ENCODE data around the gene ITPRIP. TPM values are rescaled to one million over a fixed set of nuclear protein-coding genes. Genes with fewer than 3 reads are reported as not detected.

ITPRIP gene
- total and polyA plus RNA-seq, 2 of the 8 experiments (the other 6 are each of a cell fraction or from before 2014, with no cell fraction given), result 15.3 to 16.9 TPM

- H2BK15ac ChIP-seq (ENCODE audit: low read length), result no peak within 1 kb of the TSS
- peaks cover 0 to 2% of the 10 kb centered on the region in 2 experiments for H4K20me1 ChIP-seq (replicated peaks in 1 of 2; ENCODE audit: control insufficient read depth in 1 of 2, insufficient read depth in 2 of 2, low read length in 2 of 2)
- H3K23me2 ChIP-seq (ENCODE audit: low read depth, low read length), result no peaks in the 10 kb centered on the region
- 7% methylated on average over 44 of the region's 59 CpGs; no CpG with 5 or more reads in 1 of the 2 experiments for WGBS, 2 experiments (ENCODE audit: extremely low coverage in 1 of 2, insufficient coverage in 1 of 2, insufficient read length in 1 of 2, insufficient replicate concordance in 2 of 2, low coverage in 1 of 2, low lambda C conversion rate in 2 of 2, missing lambda C conversion rate in 1 of 2)
- no peak within 1 kb of the TSS for H2BK120ac ChIP-seq (replicated peaks; ENCODE audit: low read depth, low read length)
- ChIA-PET POLR2A (ENCODE audit: partially characterized antibody) (interaction anchor here (0.6 to 6.5 kb wide), 13 partner anchors 8 to 361 kb away, joined by 3 to 81 read pairs (median 3); partner anchors contain the start of genes GSTO1 and SFR1), CTCF (ENCODE audit: partially characterized antibody) (interaction anchor here (0.5 to 1.5 kb wide), 8 partner anchors 14 to 394 kb away, joined by 3 to 6 read pairs (median 3); partner anchors contain the start of gene GSTO1)
- peak within 1 kb of the TSS; percentile 64 to 74 for H3K4me2 ChIP-seq (ENCODE audit: insufficient read depth in 1 of 2, low read depth in 2 of 2, low read length in 2 of 2)
- H2BK20ac ChIP-seq (ENCODE audit: low read length), result no peak within 1 kb of the TSS
- H4K8ac ChIP-seq (ENCODE audit: extremely low read depth, insufficient read depth, low read length), result peak within 1 kb of the TSS; percentile 93; the same call in 1 of the 2 replicates
- peaks cover 0 to 4% (median 2%) of the 10 kb centered on the region in 4 experiments; a peak in 2 of 7 replicates for H3K4me1 ChIP-seq (replicated peaks in 1 of 4; ENCODE audit: control insufficient read depth in 3 of 4, insufficient read depth in 4 of 4, low read length in 3 of 4)
- H3K27me3 ChIP-seq (replicated peaks in 1 of 4; ENCODE audit: control insufficient read depth in 3 of 4, extremely low read depth in 1 of 4, insufficient read depth in 3 of 4, low read length in 3 of 4), result no peaks in the 10 kb centered on the region
- H3K36me3 ChIP-seq (ENCODE audit: control insufficient read depth in 2 of 4, insufficient read depth in 4 of 4, low read length in 3 of 4), result peaks cover 0 to 22% (median 0%) of the 10 kb centered on the region in 4 experiments; a peak in 3 of 8 replicates
- H2AK5ac ChIP-seq (ENCODE audit: low read depth, low read length), result no peak within 1 kb of the TSS
- H2AFZ ChIP-seq (ENCODE audit: low read length), result 0 out of 2 replicates have a peak within 1 kb of the TSS, but pooled peaks have one; percentile 23
- peaks cover 2% of the 10 kb centered on the region; the same call in 1 of the 2 replicates for H3K79me1 ChIP-seq (ENCODE audit: low read depth, low read length)
- H2BK5ac ChIP-seq (ENCODE audit: low read depth, low read length), result peak within 1 kb of the TSS; percentile 46
- peak within 1 kb of the TSS; percentile 91 to 98 (median 96) for H3K4me3 ChIP-seq (ENCODE audit: extremely low read depth in 1 of 4, insufficient read depth in 2 of 4, low read depth in 3 of 4, low read length in 4 of 4)
- H4K5ac ChIP-seq (ENCODE audit: insufficient read length, low read depth, low read length), result peak within 1 kb of the TSS; percentile 47
- no peak within 1 kb of the TSS for H3K14ac ChIP-seq (ENCODE audit: insufficient read length)
- H3K18ac ChIP-seq (ENCODE audit: extremely low read depth, low read length), result peak within 1 kb of the TSS; percentile 34; the same call in 1 of the 2 replicates
- H3K56ac ChIP-seq (replicated peaks; ENCODE audit: insufficient read length, low read depth, low read length), result no peak within 1 kb of the TSS
- peak within 1 kb of the TSS; percentile 80 for H3K27ac ChIP-seq (ENCODE audit: low read depth, low read length)
- no peak within 1 kb of the TSS for H4K91ac ChIP-seq (replicated peaks; ENCODE audit: insufficient read length, low read length)
- FAIRE-seq (peak; percentile 93), DNase-seq (ENCODE audit: low read depth in 1 of 2, low spot score in 2 of 2) (peak; percentile 97)
- peaks cover 0 to 39% of the 10 kb centered on the region in 2 experiments; a peak in 3 of 4 replicates for H3K79me2 ChIP-seq (ENCODE audit: control insufficient read depth in 1 of 2, insufficient read depth in 2 of 2, low read length in 2 of 2)
- no peak within 1 kb of the TSS for H3K4ac ChIP-seq (replicated peaks; ENCODE audit: insufficient read length, low read depth, low read length)
- no peak within 1 kb of the TSS for H2BK12ac ChIP-seq (ENCODE audit: low read depth, low read length)
- no peaks in the 10 kb centered on the region for H3K9me3 ChIP-seq (ENCODE audit: insufficient read depth in 2 of 2, low read depth in 1 of 2, low read length in 1 of 2)
- H3K23ac ChIP-seq (ENCODE audit: insufficient read length), result no peak within 1 kb of the TSS
- H3K9ac ChIP-seq (replicated peaks in 1 of 4; ENCODE audit: extremely low read depth in 1 of 4, low read depth in 3 of 4, low read length in 3 of 4), result peak within 1 kb of the TSS; percentile 92 to 97 (median 94)
- TF ChIP-seq JUND (IDR thresholded peaks at IDR 0.05; ENCODE audit: low read length), result no peak
- 0 out of 2 replicates have a peak, but pooled peaks have one; percentile 26 for TF ChIP-seq YY1 (IDR thresholded peaks at IDR 0.05; ENCODE audit: low read depth, low read length)
- TF ChIP-seq ASH2L (IDR thresholded peaks at IDR 0.05; ENCODE audit: low read length), result peak; percentile 83
- no peak for TF ChIP-seq CTBP2 (IDR thresholded peaks at IDR 0.05; ENCODE audit: borderline replicate concordance, insufficient read depth, insufficient read length, low read length)
- 0 out of 2 replicates have a peak, but pooled peaks have one; percentile 6 for TF ChIP-seq MAX (IDR thresholded peaks at IDR 0.05)
- TF ChIP-seq ATF2 (IDR thresholded peaks at IDR 0.05; ENCODE audit: low read length), result peak; percentile 21; the same call in 1 of the 2 replicates
- TF ChIP-seq SIRT6 (IDR thresholded peaks at IDR 0.05; ENCODE audit: low read length), result no peak
- 0 out of 2 replicates have a peak, but pooled peaks have one; percentile 16 for TF ChIP-seq SP2 (IDR thresholded peaks at IDR 0.05; ENCODE audit: low read length)
- peak; percentile 89 to 97 for TF ChIP-seq POLR2A (IDR thresholded peaks at IDR 0.05; ENCODE audit: control extremely low read depth in 1 of 2, low read depth in 2 of 2, low read length in 2 of 2)
Observed at GRCh38 chr10:104268713-104269645, 69.3 kb downstream of the ITPRIP start, which contains the start of gene GSTO2. GSTO2 (plus strand) TSS chr10:104269184; CDS start chr10:104274916, 5,732 bp downstream.

Data from H1 (cell line).